SK-N-SH (cell line): ENCODE data around the gene SHMT2. TPM values are rescaled to one million over a fixed set of nuclear protein-coding genes. Genes with fewer than 3 reads are reported as not detected.

Experiments
- CTCF ChIA-PET: fragments of 300-600, 350-600 bp; formaldehyde crosslinking; extraction: SDS; loops from one replicate; lab custom pipeline; 2021; lab: Yijun Ruan, JAX
- POLR2A ChIA-PET: fragments of 350-600 bp; sonication (Branson Sonifier 250); formaldehyde crosslinking; extraction: SDS; loops from one replicate; lab custom pipeline; 2020; ENCODE audit warnings: antibody characterized with exemption, inconsistent platforms; lab: Yijun Ruan, JAX
- DNase-seq: peaks from one replicate; pipeline ENCODE4 v3.0.0; 2012
- H2AFZ ChIP-seq: fragments of 200-600 bp; sonication (generic); 2 replicates; pipeline ENCODE4 v1.8.1; 2016; ENCODE audit warnings: antibody characterized with exemption, mild to moderate bottlenecking, low read depth
- H3F3A ChIP-seq: fragments of 200-600 bp; sonication (generic); replicated peaks from 2 replicates; pipeline ENCODE3; 2016; ENCODE audit warnings: antibody characterized with exemption, mild to moderate bottlenecking; ENCODE audit not compliant: insufficient read depth
- H3K27ac ChIP-seq, 2 experiments: fragments of 200-500 bp in 1 of 2; fragments of 200-600 bp in 1 of 2; sonication (Bioruptor generic) in 1 of 2; sonication (generic), shearing (Covaris generic) in 1 of 2; 2 replicates each; pipeline versions ENCODE4 v1.5.1 to v1.6.1; 2014 to 2016; ENCODE audit warnings: low read depth in 2 of 2, inconsistent platforms in 1 of 2, low read length in 1 of 2, mild to moderate bottlenecking in 1 of 2, mixed read lengths in 1 of 2
- H3K27me3 ChIP-seq: fragments of 200-600 bp; sonication (generic), shearing (Covaris generic); 2 replicates; pipeline ENCODE4 v1.6.1; 2016; ENCODE audit warnings: mixed run types; ENCODE audit not compliant: insufficient read depth
- H3K36me3 ChIP-seq, 2 experiments: fragments of 200-500 bp in 1 of 2; fragments of 200-600 bp in 1 of 2; sonication (Bioruptor generic) in 1 of 2; sonication (generic) in 1 of 2; replicated peaks in 1 of 2; 2 replicates each; pipeline versions ENCODE3 to v1.5.1; 2014 to 2016; ENCODE audit warnings: low read length in 1 of 2, mild to moderate bottlenecking in 1 of 2; ENCODE audit not compliant: insufficient read depth in 2 of 2, control insufficient read depth in 1 of 2
- H3K4me1 ChIP-seq, 2 experiments: fragments of 200-500 bp in 1 of 2; fragments of 200-600 bp in 1 of 2; sonication (Bioruptor generic) in 1 of 2; sonication (generic), shearing (Covaris generic) in 1 of 2; 2 replicates each; pipeline versions ENCODE4 v1.5.1 to v1.6.1; 2014 to 2016; ENCODE audit warnings: low read depth in 1 of 2, low read length in 1 of 2, mixed run types in 1 of 2; ENCODE audit not compliant: insufficient read depth in 2 of 2, control insufficient read depth in 1 of 2
- H3K4me2 ChIP-seq: fragments of 200-600 bp; sonication (generic), shearing (Covaris generic); 2 replicates; pipeline ENCODE4 v1.6.1; 2017; ENCODE audit warnings: mixed run types
- H3K4me3 ChIP-seq, 2 experiments: fragments of 200-500 bp in 1 of 2; fragments of 200-600 bp in 1 of 2; sonication (Bioruptor generic) in 1 of 2; sonication (generic), shearing (Covaris generic) in 1 of 2; 2 replicates each; pipeline versions ENCODE4 v1.5.1 to v1.8.1; 2014 to 2016; ENCODE audit warnings: low read depth in 2 of 2, inconsistent platforms in 1 of 2, low read length in 1 of 2, mild to moderate bottlenecking in 1 of 2, mixed read lengths in 1 of 2, moderate library complexity in 1 of 2
- H3K79me2 ChIP-seq: fragments of 200-600 bp; sonication (generic); 2 replicates; pipeline ENCODE4 v1.8.1; 2017; ENCODE audit warnings: mild to moderate bottlenecking; ENCODE audit not compliant: insufficient read depth
- H3K9ac ChIP-seq: fragments of 200-600 bp; sonication (generic); 2 replicates; pipeline ENCODE4 v1.6.1; 2017; ENCODE audit warnings: mixed run types
- H3K9me2 ChIP-seq: fragments of 200-600 bp; sonication (generic); 2 replicates; pipeline ENCODE4 v1.6.1; 2017; ENCODE audit warnings: mixed run types
- H3K9me3 ChIP-seq: fragments of 200-600 bp; sonication (generic); 2 replicates; pipeline ENCODE4 v1.6.1; 2017; ENCODE audit warnings: mixed run types, mild to moderate bottlenecking, moderate library complexity
- H4K20me1 ChIP-seq: fragments of 200-600 bp; sonication (generic); 2 replicates; pipeline ENCODE4 v1.6.1; 2017; ENCODE audit warnings: mild to moderate bottlenecking, mixed run types; ENCODE audit not compliant: insufficient read depth
- EZH2phosphoT487 ChIP-seq: fragments of 200-600 bp; sonication (generic); IDR thresholded peaks from 2 replicates; pipeline ENCODE4 v1.6.1; 2017; ENCODE audit warnings: low read depth, mixed run types, mild to moderate bottlenecking, antibody characterized with exemption, moderate library complexity, borderline replicate concordance
- FOSL2 ChIP-seq: IDR thresholded peaks from 2 replicates; pipeline ENCODE4 v1.4.0; 2012; ENCODE audit warnings: low read depth, mild to moderate bottlenecking, moderate library complexity, borderline replicate concordance
- FOXJ3 ChIP-seq: sonication (generic); formaldehyde crosslinking; IDR thresholded peaks from 2 replicates; pipeline ENCODE4 v1.5.1; 2020; ENCODE audit warnings: mild to moderate bottlenecking, missing genetic modification reagents
- FOXM1 ChIP-seq: IDR thresholded peaks from 2 replicates; pipeline ENCODE4 v1.4.0; 2012; ENCODE audit warnings: low read depth, mild to moderate bottlenecking
- JUND ChIP-seq: IDR thresholded peaks from 2 replicates; pipeline ENCODE4 v1.4.0; 2012
- MXI1 ChIP-seq: IDR thresholded peaks from 2 replicates; pipeline ENCODE4 v1.6.1; 2012; ENCODE audit warnings: mild to moderate bottlenecking, low read depth, low read length, improper control_type of control experiment
- RAD21 ChIP-seq: IDR thresholded peaks from 2 replicates; pipeline ENCODE4 v1.6.1; 2012; ENCODE audit warnings: mild to moderate bottlenecking, low read length
- RFX5 ChIP-seq: IDR thresholded peaks from 2 replicates; pipeline ENCODE4 v1.6.1; 2012; ENCODE audit warnings: mild to moderate bottlenecking, improper control_type of control experiment, low read length
- RXRA ChIP-seq: IDR thresholded peaks from 2 replicates; pipeline ENCODE4 v1.4.0; 2012; ENCODE audit warnings: low read depth, mild to moderate bottlenecking, borderline replicate concordance
- SIN3A ChIP-seq: IDR thresholded peaks from 2 replicates; pipeline ENCODE4 v1.6.1; 2012; ENCODE audit warnings: low read depth, mild to moderate bottlenecking, low read length, moderate library complexity, borderline replicate concordance
- SMC3 ChIP-seq: IDR thresholded peaks from 2 replicates; pipeline ENCODE4 v1.6.1; 2012; ENCODE audit warnings: low read depth, low read length, improper control_type of control experiment
- TAF1 ChIP-seq: IDR thresholded peaks from 2 replicates; pipeline ENCODE4 v1.6.1; 2012; ENCODE audit warnings: low read depth, mild to moderate bottlenecking, low read length, moderate library complexity, borderline replicate concordance
- TEAD4 ChIP-seq: IDR thresholded peaks from 2 replicates; pipeline ENCODE4 v1.4.0; 2012; ENCODE audit warnings: mild to moderate bottlenecking, borderline replicate concordance; ENCODE audit not compliant: insufficient read depth
- YY1 ChIP-seq: IDR thresholded peaks from 2 replicates; pipeline ENCODE4 v1.4.0; 2012; ENCODE audit warnings: low read depth, mild to moderate bottlenecking
- WGBS: methylation state at CpG from one replicate; pipeline ENCODE4 v1.1.6; 2017; ENCODE audit warnings: low lambda C conversion rate; 5-methylcytosine and 5-hydroxymethylcytosine counted together
- polyA plus RNA-seq, 3 experiments: library from polyadenylated mRNA; depleted of rRNA; stranded (reverse); fragments of >200 nt; gene quantifications; 2 replicates each; pipeline ENCODE4 v1.2.3, GENCODE V29; 2012
- TF ChIP-seq, protein P1 (sequence below): IDR thresholded peaks from 2 replicates; pipeline ENCODE4 v1.4.0; 2012; ENCODE audit warnings: low read depth
- TF ChIP-seq, protein P2 (sequence below): fragments of 200-600 bp; sonication (generic); IDR thresholded peaks from 2 replicates; pipeline ENCODE4 v1.6.1; 2017; ENCODE audit warnings: antibody characterized with exemption, mild to moderate bottlenecking, moderate library complexity
- TF ChIP-seq, protein P3 (sequence below): IDR thresholded peaks from 2 replicates; pipeline ENCODE4; 2012

SHMT2 gene
- polyA plus RNA-seq, 1 of the 3 experiments (the other 2 are of a cell fraction), result 204 TPM

GRCh38 chr12:57237932-57238853, 8.7 kb downstream of the SHMT2 start:
- Histone ChIP-seq H3K4me2 (0 out of 2 replicates have a peak overlapping the region, but pooled peaks have one; percentile 96), H3K36me3 (peaks cover 9 to 18% of the 10 kb centered on the region in 2 experiments), H3F3A (peaks cover 14% of the 10 kb centered on the region), H2AFZ (0 out of 2 replicates have a peak overlapping the region, but pooled peaks have one; percentile 62), H3K27me3 (peaks cover 19% of the 10 kb centered on the region; the same call in 1 of the 2 replicates), H4K20me1 (no peaks in the 10 kb centered on the region), H3K79me2 (no peaks in the 10 kb centered on the region), H3K9me2 (no peaks in the 10 kb centered on the region), H3K9me3 (no peaks in the 10 kb centered on the region), H3K4me3 (peak overlapping the region in 1 of 2 experiments; percentile 58; a peak in 1 of 4 replicates), H3K27ac (no peak overlapping the region), H3K4me1 (peaks cover 23 to 57% of the 10 kb centered on the region in 2 experiments; a peak in 2 of 4 replicates), H3K9ac (no peak overlapping the region)
- POLR2A ChIA-PET, result interaction anchor here (0.9 to 5.6 kb wide), 7 partner anchors 8 to 63 kb away, joined by 3 to 43 read pairs (median 3); partner anchors contain the start of gene SHMT2
- peak; percentile 73 for DNase-seq
- 42% methylated on average over 47 of the region's 63 CpGs for WGBS
- CTCF ChIA-PET, result interaction anchor here (0.6 to 31.5 kb wide), 32 partner anchors 11 to 688 kb away, joined by 3 to 937 read pairs (median 4); partner anchors contain the start of genes GLI1, INHBE, LRP1 and NXPH4
- no peak for TF ChIP-seq RAD21
- TF ChIP-seq, protein P1, sequence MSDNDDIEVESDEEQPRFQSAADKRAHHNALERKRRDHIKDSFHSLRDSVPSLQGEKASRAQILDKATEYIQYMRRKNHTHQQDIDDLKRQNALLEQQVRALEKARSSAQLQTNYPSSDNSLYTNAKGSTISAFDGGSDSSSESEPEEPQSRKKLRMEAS, result no peak

DNA sequence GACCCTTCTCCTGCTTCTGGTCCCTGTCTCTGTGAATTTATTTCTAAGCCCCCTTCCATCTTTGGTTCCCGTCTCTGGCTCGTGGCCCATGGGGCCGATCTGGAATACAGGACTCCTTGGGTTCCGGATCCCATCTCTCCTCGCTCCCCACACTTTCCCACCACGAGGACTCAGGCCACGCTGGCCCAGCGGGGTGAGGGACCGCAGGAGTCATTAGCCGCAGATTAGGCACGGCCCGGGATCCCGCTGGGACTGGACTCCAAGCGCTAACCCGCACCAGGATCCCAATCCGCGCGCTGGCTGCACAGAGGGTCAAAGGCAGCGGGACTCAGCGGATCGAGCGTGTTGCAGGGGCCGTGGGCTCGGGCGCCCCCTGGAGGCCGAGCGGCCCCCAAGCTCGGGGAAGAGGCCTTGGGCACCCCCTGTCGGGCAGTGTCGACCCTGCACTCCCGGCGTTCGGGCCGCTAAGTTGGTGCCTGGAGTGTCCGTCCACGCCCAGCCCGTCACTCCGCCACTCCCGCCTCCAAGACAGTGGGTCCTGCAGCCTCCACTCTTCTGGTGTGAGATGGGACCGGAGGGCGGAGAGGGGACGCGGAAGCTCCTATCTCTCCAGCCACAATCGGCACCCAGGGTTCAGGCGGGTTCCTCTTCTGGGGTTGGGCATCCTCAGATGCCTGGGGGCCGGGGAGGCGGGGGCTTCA, 9.5 kb downstream of the SHMT2 start:
- POLR2A ChIA-PET, result interaction anchor here (0.9 to 5.6 kb wide), 8 partner anchors 9 to 64 kb away, joined by 3 to 43 read pairs (median 3); partner anchors contain the start of gene SHMT2
- CTCF ChIA-PET, result interaction anchor here (0.6 to 31.5 kb wide), 37 partner anchors 11 to 487 kb away, joined by 3 to 937 read pairs (median 4); partner anchors contain the start of genes GLI1, INHBE, LRP1 and NXPH4
- no peaks in the 10 kb centered on the region for H3K9me2 ChIP-seq
- peak overlapping the region; percentile 62; the same call in 1 of the 2 replicates for H3K9ac ChIP-seq
- peak overlapping the region; percentile 71; the same call in 1 of the 2 replicates for H2AFZ ChIP-seq
- H3K4me2 ChIP-seq, result peak overlapping the region; percentile 96
- H3K4me1 ChIP-seq, result peaks cover 23 to 58% of the 10 kb centered on the region in 2 experiments; a peak in 2 of 4 replicates
- H4K20me1 ChIP-seq, result no peaks in the 10 kb centered on the region
- peak overlapping the region; percentile 58 to 72 for H3K4me3 ChIP-seq
- peak; percentile 98 for DNase-seq
- WGBS, result 8% methylated on average over 28 of the region's 47 CpGs
- no peaks in the 10 kb centered on the region for H3K79me2 ChIP-seq
- H3K36me3 ChIP-seq, result peaks cover under 1 to 9% of the 10 kb centered on the region in 2 experiments
- H3F3A ChIP-seq, result peaks cover 14% of the 10 kb centered on the region
- peak overlapping the region in 1 of 2 experiments; percentile 64; a peak in 1 of 4 replicates for H3K27ac ChIP-seq
- H3K27me3 ChIP-seq, result peaks cover 19% of the 10 kb centered on the region; the same call in 1 of the 2 replicates
- H3K9me3 ChIP-seq, result no peaks in the 10 kb centered on the region
- TF ChIP-seq FOSL2, result no peak
- TF ChIP-seq MXI1, result peak; percentile 62
- TF ChIP-seq, protein P1, result 0 out of 2 replicates have a peak, but pooled peaks have one; percentile 32
- no peak for TF ChIP-seq RFX5
- peak; percentile 88 for TF ChIP-seq SMC3
- TF ChIP-seq TAF1, result peak; percentile 40; the same call in 1 of the 2 replicates
- TF ChIP-seq EZH2phosphoT487, result no peak
- TF ChIP-seq YY1, result no peak
- TF ChIP-seq RXRA, result no peak; the same call in 1 of the 2 replicates
- TF ChIP-seq, protein P2, sequence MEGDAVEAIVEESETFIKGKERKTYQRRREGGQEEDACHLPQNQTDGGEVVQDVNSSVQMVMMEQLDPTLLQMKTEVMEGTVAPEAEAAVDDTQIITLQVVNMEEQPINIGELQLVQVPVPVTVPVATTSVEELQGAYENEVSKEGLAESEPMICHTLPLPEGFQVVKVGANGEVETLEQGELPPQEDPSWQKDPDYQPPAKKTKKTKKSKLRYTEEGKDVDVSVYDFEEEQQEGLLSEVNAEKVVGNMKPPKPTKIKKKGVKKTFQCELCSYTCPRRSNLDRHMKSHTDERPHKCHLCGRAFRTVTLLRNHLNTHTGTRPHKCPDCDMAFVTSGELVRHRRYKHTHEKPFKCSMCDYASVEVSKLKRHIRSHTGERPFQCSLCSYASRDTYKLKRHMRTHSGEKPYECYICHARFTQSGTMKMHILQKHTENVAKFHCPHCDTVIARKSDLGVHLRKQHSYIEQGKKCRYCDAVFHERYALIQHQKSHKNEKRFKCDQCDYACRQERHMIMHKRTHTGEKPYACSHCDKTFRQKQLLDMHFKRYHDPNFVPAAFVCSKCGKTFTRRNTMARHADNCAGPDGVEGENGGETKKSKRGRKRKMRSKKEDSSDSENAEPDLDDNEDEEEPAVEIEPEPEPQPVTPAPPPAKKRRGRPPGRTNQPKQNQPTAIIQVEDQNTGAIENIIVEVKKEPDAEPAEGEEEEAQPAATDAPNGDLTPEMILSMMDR, result peak; percentile 99
- no peak for TF ChIP-seq TEAD4
- peak; percentile 87; the same call in 1 of the 2 replicates for TF ChIP-seq SIN3A
- no peak for TF ChIP-seq JUND
- 0 out of 2 replicates have a peak, but pooled peaks have one; percentile 33 for TF ChIP-seq FOXM1
- no peak for TF ChIP-seq FOXJ3
- TF ChIP-seq, protein P3, sequence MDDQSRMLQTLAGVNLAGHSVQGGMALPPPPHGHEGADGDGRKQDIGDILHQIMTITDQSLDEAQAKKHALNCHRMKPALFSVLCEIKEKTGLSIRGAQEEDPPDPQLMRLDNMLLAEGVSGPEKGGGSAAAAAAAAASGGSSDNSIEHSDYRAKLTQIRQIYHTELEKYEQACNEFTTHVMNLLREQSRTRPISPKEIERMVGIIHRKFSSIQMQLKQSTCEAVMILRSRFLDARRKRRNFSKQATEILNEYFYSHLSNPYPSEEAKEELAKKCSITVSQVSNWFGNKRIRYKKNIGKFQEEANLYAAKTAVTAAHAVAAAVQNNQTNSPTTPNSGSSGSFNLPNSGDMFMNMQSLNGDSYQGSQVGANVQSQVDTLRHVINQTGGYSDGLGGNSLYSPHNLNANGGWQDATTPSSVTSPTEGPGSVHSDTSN, result peak; percentile 33; the same call in 1 of the 2 replicates
